Endothelial cell of hepatic sinusoid (primary cell): ENCODE results near the gene PLEKHJ1.

Experiments
- in situ Hi-C: cut with HindIII; loops from 2 replicates; pipeline ENCODE4 v1.10.0; 2017; ENCODE audit warnings: low sequenced_read_pairs

PLEKHJ1 gene

GRCh38 chr19:2270423-2271233 is 34.5 kb upstream of the PLEKHJ1 start:
- in situ Hi-C loops, result loop anchor here (5.0 kb wide), 2 partner anchors 33 to 57 kb away; partner anchors contain the start of genes LSM7, PLEKHJ1, SF3A2 and SPPL2B

GRCh38 chr19:2270157-2270422 is 34.0 kb upstream of the PLEKHJ1 start:
- in situ Hi-C loops, result loop anchor here (5.0 kb wide), 2 partner anchors 33 to 57 kb away; partner anchors contain the start of genes LSM7, PLEKHJ1, SF3A2 and SPPL2B

- in situ Hi-C loops, result loop anchor here (5.0 kb wide), 2 partner anchors 32 to 58 kb away; partner anchors contain the start of genes LSM7, PLEKHJ1, SF3A2 and SPPL2B
Measured at GRCh38 chr19:2269244-2270156, 33.4 kb upstream of the PLEKHJ1 start.

GRCh38 chr19:2268861-2269243 is 32.7 kb upstream of the PLEKHJ1 start:
- in situ Hi-C loops, result no loop called here

- in situ Hi-C loops, result no loop called here
Measured at GRCh38 chr19:2268480-2268830, 32.3 kb upstream of the PLEKHJ1 start.

GRCh38 chr19:2266183-2266993 is 30.3 kb upstream of the PLEKHJ1 start:
- in situ Hi-C loops, result no loop called here

- in situ Hi-C loops, result no loop called here
Measured at GRCh38 chr19:2261438-2262172, 25.5 kb upstream of the PLEKHJ1 start.

GRCh38 chr19:2260341-2260805 is 24.2 kb upstream of the PLEKHJ1 start:
- in situ Hi-C loops, result no loop called here

GRCh38 chr19:2259336-2259735 is 23.2 kb upstream of the PLEKHJ1 start:
- in situ Hi-C loops, result no loop called here

- in situ Hi-C loops, result no loop called here
Measured at GRCh38 chr19:2255982-2256685, 20.0 kb upstream of the PLEKHJ1 start, which contains the start of gene JSRP1. Gene JSRP1 (minus strand): TSS chr19:2256417. CDS start chr19:2255314, 1,103 bp downstream.

- in situ Hi-C loops, result no loop called here
Measured at GRCh38 chr19:2255112-2255845, 19.1 kb upstream of the PLEKHJ1 start.

- in situ Hi-C loops, result no loop called here
Measured at GRCh38 chr19:2254064-2254872, 18.1 kb upstream of the PLEKHJ1 start.

GRCh38 chr19:2253106-2254063 is 17.3 kb upstream of the PLEKHJ1 start:
- in situ Hi-C loops, result no loop called here

GRCh38 chr19:2252797-2253105 is 16.6 kb upstream of the PLEKHJ1 start:
- in situ Hi-C loops, result no loop called here

GRCh38 chr19:2252055-2252796 is 16.1 kb upstream of the PLEKHJ1 start:
- in situ Hi-C loops, result no loop called here
